ENCODE measurements around the gene GRIK4. TPM values are rescaled to one million over a fixed set of nuclear protein-coding genes. Genes with fewer than 3 reads are reported as not detected.

The GRIK4 gene
- total and polyA plus RNA-seq, 2 donors (not counting 1 experiment from before 2014, with no cell fraction given) = 0.12 to 0.27 TPM

DNA sequence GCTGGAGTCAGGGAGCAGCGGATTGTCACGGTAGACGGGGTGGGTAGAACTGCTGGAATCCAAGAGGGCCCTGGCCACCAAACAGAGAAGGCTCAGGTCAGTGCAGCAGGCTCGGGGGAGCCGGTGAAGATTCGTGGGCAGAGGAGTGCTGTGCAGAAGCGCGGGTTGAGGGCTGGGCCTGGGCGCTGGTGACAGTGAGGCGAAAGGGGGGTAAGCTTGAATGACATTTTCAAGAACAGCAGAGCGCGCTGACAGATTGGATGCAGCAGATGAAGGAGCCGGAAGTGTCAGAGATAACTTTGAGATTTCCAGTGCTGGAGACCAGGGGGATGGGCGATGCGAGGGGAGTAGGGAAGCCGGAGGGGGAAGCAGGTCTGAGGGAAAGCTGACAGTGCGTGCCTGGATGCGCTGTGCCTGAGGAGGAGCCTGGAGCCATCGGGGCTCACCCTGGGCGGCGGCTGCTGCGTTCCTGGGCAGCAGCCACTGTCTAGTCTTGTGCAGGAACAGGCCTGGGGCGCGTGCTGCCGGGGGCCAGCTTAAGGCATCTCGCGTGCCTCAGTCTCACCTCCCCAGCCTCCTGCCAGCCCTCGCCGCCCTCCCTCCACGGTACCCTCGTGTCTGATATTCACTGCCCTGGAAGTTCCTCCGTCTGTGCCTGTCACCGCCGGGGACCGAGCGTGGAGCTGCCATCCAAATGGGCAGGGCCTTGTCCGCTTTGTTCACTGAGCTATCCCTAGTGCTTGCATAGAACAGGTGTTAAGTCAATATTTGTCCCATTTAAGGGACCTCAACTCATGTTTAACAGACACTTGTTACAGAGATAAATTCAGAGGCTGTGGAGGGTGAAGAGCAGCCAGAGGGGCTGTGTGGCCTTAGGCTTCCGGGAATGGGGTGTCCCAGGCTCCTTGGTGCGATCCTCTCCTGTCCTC is 5.2 kb downstream of the GRIK4 start:
- peaks cover 3% of the 10 kb centered on the region in 2 donors for H3K4me1 ChIP-seq (ENCODE audit: control insufficient read depth in 2 of 2, insufficient read depth in 2 of 2, low read length in 2 of 2)
- H3K27ac ChIP-seq (ENCODE audit: low read length in 2 of 2) = no peak overlapping the region
- ATAC-seq (ENCODE audit: low read depth) (no peak), DNase-seq (no peak)
- Mint-ChIP-seq H3K4me3 (no peak overlapping the region), H3K9me3 (ENCODE audit: insufficient read depth) (no peaks in the 10 kb centered on the region), H3K27ac (no peak overlapping the region), H3K4me1 (no peaks in the 10 kb centered on the region), H3K27me3 (peaks cover 45% of the 10 kb centered on the region)
- ChIA-PET POLR2A (no interaction called here), CTCF (no interaction called here)
- H3K36me3 ChIP-seq (replicated peaks in 1 of 2; ENCODE audit: control extremely low read depth in 1 of 2, control insufficient read depth in 1 of 2, extremely low read depth in 1 of 2, insufficient read depth in 2 of 2, low read length in 1 of 2) = no peaks in the 10 kb centered on the region
- no peak overlapping the region for H3K4me2 ChIP-seq (replicated peaks; ENCODE audit: low read depth, low read length, poor library complexity, severe bottlenecking)
- no peak overlapping the region for H2AFZ ChIP-seq (ENCODE audit: insufficient read depth, low read depth, low read length, poor library complexity, severe bottlenecking)
- H3K9me3 ChIP-seq (ENCODE audit: control extremely low read depth in 1 of 3, control insufficient read depth in 2 of 3, insufficient read depth in 1 of 3, low read length in 2 of 3) = no peaks in the 10 kb centered on the region
- peaks cover 0 to 25% (median 6%) of the 10 kb centered on the region in 4 experiments for H3K27me3 ChIP-seq (replicated peaks in 1 of 4; ENCODE audit: control extremely low read depth in 1 of 4, control insufficient read depth in 3 of 4, insufficient read depth in 4 of 4, low read length in 3 of 4)
- no peaks in the 10 kb centered on the region for H4K20me1 ChIP-seq (ENCODE audit: control insufficient read depth, insufficient read depth, low read length, poor library complexity, severe bottlenecking)
- no peak for TF ChIP-seq EZH2 (IDR thresholded peaks at IDR 0.05; ENCODE audit: borderline replicate concordance, insufficient read depth, low read depth, low read length, poor library complexity, severe bottlenecking)
- TF ChIP-seq, protein P1, sequence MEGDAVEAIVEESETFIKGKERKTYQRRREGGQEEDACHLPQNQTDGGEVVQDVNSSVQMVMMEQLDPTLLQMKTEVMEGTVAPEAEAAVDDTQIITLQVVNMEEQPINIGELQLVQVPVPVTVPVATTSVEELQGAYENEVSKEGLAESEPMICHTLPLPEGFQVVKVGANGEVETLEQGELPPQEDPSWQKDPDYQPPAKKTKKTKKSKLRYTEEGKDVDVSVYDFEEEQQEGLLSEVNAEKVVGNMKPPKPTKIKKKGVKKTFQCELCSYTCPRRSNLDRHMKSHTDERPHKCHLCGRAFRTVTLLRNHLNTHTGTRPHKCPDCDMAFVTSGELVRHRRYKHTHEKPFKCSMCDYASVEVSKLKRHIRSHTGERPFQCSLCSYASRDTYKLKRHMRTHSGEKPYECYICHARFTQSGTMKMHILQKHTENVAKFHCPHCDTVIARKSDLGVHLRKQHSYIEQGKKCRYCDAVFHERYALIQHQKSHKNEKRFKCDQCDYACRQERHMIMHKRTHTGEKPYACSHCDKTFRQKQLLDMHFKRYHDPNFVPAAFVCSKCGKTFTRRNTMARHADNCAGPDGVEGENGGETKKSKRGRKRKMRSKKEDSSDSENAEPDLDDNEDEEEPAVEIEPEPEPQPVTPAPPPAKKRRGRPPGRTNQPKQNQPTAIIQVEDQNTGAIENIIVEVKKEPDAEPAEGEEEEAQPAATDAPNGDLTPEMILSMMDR (IDR thresholded peaks at IDR 0.05) = no peak
- H3K4me3 ChIP-seq (ENCODE audit: control extremely low read depth in 1 of 5, extremely low read depth in 1 of 5, insufficient read depth in 1 of 5, low read depth in 2 of 5, low read length in 4 of 5) = no peak overlapping the region
- no peak overlapping the region for H3K9ac ChIP-seq (ENCODE audit: low read length)
- WGBS (ENCODE audit: insufficient coverage) = 60% methylated on average over 39 of the region's 39 CpGs
- intact Hi-C loops (cut with micrococcal nuclease) = no loop called here
- no peaks in the 10 kb centered on the region for H3K79me2 ChIP-seq (ENCODE audit: control insufficient read depth, insufficient read depth, low read length)

DNA sequence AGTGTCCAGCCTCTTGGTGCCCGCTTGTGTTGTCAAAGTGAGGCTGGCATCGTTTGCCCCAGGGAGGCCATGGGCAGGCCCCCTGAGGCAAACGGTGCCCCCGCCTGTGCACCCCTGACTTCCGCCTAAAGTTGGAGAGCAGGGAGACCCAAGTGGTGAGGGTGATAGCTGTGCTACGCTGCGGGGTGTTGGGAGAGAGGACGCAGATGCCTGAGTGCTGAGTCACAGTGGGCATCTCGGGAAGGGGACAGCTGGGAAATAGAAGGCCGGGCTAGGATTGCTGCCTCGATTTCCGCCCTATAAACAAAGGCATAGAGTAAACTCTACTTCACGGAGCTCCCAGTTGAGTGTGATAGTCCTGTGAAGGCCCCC is 5.8 kb downstream of the GRIK4 start:
- H3K4me3 Mint-ChIP-seq = no peak overlapping the region
- ChIA-PET POLR2A (no interaction called here), CTCF (no interaction called here)
- intact Hi-C loops (cut with micrococcal nuclease) = no loop called here
- Histone ChIP-seq H3K9ac (ENCODE audit: low read length) (no peak overlapping the region), H3K4me3 (ENCODE audit: control extremely low read depth in 1 of 5, extremely low read depth in 1 of 5, insufficient read depth in 1 of 5, low read depth in 2 of 5, low read length in 4 of 5) (no peak overlapping the region), H3K4me2 (replicated peaks; ENCODE audit: low read depth, low read length, poor library complexity, severe bottlenecking) (no peak overlapping the region), H3K9me3 (ENCODE audit: control extremely low read depth in 1 of 3, control insufficient read depth in 2 of 3, insufficient read depth in 1 of 3, low read length in 2 of 3) (no peaks in the 10 kb centered on the region), H4K20me1 (ENCODE audit: control insufficient read depth, insufficient read depth, low read length, poor library complexity, severe bottlenecking) (no peaks in the 10 kb centered on the region), H3K79me2 (ENCODE audit: control insufficient read depth, insufficient read depth, low read length) (no peaks in the 10 kb centered on the region), H3K27me3 (replicated peaks in 1 of 4; ENCODE audit: control extremely low read depth in 1 of 4, control insufficient read depth in 3 of 4, insufficient read depth in 4 of 4, low read length in 3 of 4) (peaks cover 0 to 22% (median 5%) of the 10 kb centered on the region in 4 experiments), H3K36me3 (replicated peaks in 1 of 2; ENCODE audit: control extremely low read depth in 1 of 2, control insufficient read depth in 1 of 2, extremely low read depth in 1 of 2, insufficient read depth in 2 of 2, low read length in 1 of 2) (no peaks in the 10 kb centered on the region), H3K4me1 (ENCODE audit: control insufficient read depth in 2 of 2, insufficient read depth in 2 of 2, low read length in 2 of 2) (no peaks in the 10 kb centered on the region), H3K27ac (ENCODE audit: low read length in 2 of 2) (no peak overlapping the region), H2AFZ (ENCODE audit: insufficient read depth, low read depth, low read length, poor library complexity, severe bottlenecking) (no peak overlapping the region)
- no peaks in the 10 kb centered on the region for H3K4me1 Mint-ChIP-seq
- DNase-seq = no peak
- TF ChIP-seq EZH2 (IDR thresholded peaks at IDR 0.05; ENCODE audit: borderline replicate concordance, insufficient read depth, low read depth, low read length, poor library complexity, severe bottlenecking) = no peak
- TF ChIP-seq, protein P1 (IDR thresholded peaks at IDR 0.05) = no peak
- ATAC-seq (ENCODE audit: low read depth) = no peak
- no peak overlapping the region for H3K27ac Mint-ChIP-seq
- peaks cover 48% of the 10 kb centered on the region for H3K27me3 Mint-ChIP-seq
- WGBS (ENCODE audit: insufficient coverage) = 82% methylated on average over 9 of the region's 13 CpGs
- no peaks in the 10 kb centered on the region for H3K9me3 Mint-ChIP-seq (ENCODE audit: insufficient read depth)
